RCC 7860 (cell line): ENCODE results near the gene CDIPT.

ENCODE experiments used
- DNase-seq: peaks from one replicate; pipeline ENCODE4 v3.0.0-alpha.2; 2015; ENCODE audit warnings: low spot score
- FAIRE-seq: peaks from 2 replicates; lab custom pipeline; 2012; peaks lifted over from hg19 to GRCh38; lab: Jason Lieb, UNC

The CDIPT gene

DNA sequence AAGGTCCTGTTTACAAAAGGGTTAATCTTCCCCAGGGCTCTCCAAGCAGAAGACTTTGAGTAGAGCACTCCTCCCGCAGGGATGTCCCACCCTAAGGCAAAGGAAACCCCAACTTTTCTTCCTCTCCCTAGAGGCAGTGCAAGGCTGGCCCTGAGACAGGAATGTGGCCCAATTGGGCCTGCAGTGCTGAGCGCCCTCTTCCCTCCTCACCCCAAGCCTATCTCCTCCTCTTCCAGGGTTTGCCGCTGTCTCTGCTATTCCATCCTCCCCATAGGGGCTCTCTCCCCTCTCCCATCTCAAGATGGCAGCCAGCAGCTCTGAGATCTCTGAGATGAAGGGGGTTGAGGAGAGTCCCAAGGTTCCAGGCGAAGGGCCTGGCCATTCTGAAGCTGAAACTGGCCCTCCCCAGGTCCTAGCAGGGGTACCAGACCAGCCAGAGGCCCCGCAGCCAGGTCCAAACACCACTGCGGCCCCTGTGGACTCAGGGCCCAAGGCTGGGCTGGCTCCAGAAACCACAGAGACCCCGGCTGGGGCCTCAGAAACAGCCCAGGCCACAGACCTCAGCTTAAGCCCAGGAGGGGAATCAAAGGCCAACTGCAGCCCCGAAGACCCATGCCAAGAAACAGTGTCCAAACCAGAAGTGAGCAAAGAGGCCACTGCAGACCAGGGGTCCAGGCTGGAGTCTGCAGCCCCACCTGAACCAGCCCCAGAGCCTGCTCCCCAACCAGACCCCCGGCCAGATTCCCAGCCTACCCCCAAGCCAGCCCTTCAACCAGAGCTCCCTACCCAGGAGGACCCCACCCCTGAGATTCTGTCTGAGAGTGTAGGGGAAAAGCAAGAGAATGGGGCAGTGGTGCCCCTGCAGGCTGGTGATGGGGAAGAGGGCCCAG, 50.0 kb downstream of the CDIPT start:
- FAIRE-seq (no peak), DNase-seq (no peak)

DNA sequence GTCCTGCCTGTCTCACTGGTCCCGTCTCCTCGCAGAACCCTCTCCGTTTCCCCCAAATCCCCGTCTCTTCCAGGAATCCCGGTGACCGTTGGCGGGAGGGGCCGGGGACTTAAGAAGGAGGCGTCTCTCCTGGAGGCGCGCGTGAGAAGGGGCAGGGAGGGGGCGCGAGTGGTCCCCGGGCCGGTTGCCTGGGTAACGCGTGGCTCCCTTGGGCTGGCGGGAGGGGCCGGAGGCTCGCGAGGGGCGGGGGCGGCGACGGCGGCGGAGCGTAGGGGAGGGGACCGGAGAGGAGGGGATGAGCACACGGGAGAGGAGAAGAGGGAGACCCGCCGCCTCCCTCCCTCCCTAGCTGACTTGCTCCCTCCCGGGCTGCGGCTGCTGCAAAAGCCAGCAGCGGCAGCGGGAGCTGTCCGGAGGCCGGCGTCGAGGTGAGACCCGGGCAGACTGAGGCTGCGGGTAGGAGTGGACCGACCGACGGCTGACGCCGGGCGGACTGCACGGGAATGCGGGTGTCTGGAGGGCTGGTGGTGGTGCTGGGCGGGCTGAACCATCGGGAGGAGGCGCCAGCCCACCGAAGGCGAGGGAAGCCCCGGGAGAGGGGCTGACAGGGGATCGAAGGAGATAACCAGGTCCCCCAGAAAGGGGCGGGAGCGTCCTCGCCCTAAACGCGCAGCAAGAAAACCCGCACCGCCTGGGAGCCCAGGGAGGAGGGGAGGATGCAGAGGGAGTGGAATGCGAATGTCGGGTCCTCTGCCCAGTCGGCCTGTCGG, 50.9 kb downstream of the CDIPT start, which contains the start of gene PRRT2:
Gene PRRT2 (plus strand): TSS at position 298 of the 770 bp plus-strand sequence. CDS start 862 bp downstream, outside the sequence.
- DNase-seq = peak; percentile 25
- FAIRE-seq = no peak

DNA sequence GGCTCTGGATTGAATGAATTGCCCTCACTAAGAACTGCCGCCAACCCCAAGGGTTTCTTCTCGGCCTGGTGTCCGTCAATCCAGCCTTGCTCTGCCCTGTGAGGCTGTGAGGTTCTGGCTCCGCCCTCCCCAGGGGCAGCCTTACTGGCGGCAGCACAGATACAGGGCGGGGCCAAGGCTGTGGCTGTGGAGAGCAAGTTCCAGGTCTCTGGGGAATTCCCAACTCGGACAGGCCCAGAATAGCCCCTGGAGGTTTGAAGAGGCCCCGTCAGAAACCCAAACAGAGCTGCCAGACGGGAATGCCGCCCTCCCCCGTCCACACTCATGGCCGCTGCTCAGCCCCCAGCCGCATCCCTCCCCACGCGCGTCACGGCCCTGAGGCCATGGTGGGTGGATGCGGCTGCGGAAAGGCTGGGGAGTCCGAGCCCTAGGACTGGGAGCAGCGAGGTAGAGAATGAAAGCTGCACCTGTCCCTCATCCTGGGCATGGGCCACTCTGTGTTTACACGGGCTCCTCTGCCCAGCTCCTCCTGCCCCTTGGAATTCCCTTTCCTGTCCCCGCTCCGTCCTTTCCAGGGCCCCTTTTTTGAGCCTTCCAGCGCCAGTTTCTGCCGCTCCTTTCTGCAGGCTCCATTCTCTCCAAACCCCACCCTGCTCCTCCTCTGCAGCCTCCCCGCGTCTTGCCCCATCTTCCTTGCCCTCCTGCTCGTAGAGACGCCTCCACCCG, 51.7 kb downstream of the CDIPT start:
- DNase-seq = peak; percentile 93
- peak; percentile 94 for FAIRE-seq

DNA sequence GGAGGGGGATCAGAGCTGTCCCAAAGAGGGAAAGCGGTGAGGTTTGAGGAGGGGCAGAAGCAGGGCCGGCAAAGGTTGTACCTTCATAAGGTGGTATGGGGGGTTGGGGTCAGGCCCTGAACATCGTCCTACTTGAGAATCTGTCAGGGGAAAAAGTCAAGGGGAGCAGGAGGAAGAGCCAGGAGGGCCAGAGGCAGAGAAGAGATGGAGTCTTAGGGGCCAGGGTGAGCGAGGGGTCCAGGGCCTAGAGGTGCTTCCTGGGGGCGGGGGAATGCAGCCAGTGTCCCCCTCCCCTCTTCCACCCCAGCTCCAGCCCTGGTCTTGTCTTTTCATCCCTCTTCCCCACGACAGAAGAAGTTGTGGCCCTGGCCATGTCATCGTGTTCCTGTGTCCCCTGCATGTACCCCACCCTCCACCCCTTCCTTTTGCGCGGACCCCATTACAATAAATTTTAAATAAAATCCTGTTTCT, 52.3 kb downstream of the CDIPT start:
- FAIRE-seq (no peak), DNase-seq (no peak)

DNA sequence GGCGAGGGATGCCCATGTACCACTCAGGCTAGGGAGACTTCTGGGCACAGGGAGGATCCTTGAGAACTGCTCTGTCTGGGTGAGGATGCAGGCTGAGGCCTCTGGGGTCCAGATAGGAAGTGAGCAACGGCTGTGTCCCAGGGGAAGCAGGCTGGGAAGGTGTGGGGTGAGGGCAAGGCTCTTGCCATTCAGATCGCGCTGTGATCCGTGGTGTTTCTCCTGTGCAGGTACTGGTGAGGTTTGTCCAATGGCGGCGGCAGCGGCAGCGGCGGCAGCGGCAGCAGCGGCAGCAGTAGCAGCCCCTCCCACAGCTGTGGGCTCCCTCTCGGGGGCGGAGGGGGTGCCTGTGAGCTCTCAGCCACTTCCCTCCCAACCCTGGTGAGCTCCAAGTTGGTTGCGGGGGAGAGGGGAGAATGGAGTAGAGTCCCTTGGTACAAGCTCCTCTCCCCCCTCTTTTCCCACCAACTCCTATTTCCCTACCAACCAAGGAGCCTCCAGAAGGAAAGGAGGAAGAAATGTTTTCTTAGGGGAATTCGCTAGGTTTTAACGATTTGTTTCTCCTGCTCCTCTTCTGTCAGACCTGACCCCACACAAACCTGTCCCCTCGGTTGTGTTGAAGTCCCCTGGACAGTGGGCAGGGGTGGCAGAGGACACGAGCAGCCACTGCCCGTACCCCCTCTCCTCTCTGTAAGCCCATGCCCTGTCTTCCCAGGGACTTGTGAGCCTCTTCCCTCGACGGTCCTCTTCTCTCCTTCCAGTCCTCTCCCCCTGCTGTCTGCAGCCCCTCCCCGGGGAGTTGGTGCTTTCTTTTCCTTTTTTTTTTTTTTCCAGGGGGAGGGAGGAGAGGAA, 53.0 kb downstream of the CDIPT start:
- no peak for DNase-seq
- FAIRE-seq = no peak

DNA sequence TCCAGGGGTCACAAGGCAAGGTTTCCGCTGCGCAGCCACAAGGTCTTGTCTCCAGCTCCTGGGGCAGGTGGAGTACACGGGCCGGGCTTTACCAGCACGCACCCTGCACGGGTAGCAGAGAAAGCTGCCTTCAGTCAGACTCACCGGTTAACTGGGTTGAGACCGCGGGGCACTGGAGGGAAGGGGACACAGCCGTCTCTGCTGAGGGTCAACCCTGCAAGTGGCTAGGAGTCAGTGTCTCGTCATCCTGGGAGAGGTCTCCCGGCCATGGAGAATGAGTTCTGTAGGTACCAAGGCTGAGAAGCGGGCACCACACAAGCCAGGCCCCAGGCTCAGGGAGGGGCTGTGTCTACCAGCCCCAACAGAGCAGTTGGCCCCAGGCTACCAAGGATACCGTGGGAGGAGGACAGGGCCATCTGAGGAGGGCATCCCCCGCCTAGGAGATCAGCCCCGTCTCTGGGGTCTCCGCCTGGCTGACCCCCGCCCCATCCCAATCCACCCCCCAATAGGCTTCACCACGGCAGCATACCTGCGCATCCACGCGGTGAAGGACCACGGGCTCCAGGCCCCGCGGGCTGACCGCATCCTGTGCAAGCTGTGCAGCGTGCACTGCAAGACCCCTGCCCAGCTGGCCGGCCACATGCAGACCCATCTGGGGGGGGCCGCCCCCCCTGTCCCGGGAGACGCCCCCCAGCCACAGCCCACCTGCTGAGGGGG, 53.8 kb downstream of the CDIPT start:
- DNase-seq = no peak
- no peak for FAIRE-seq
